Effector memory CD4-positive, alpha-beta T cell (primary cell): ENCODE data around the gene SLC6A7.

Source experiments
- DNase-seq, 3 donors: peaks; one replicate each; pipeline ENCODE4 v3.0.0-alpha.2; 2020
- H3K27ac ChIP-seq: 2 replicates; pipeline ENCODE4 v1.7.0; 2013; ENCODE audit warnings: mild to moderate bottlenecking, low read length, moderate library complexity; ENCODE audit not compliant: insufficient read depth, poor library complexity, severe bottlenecking
- H3K27me3 ChIP-seq: replicated peaks from 2 replicates; pipeline ENCODE4 v1.7.0; 2013; ENCODE audit warnings: mild to moderate bottlenecking, low read length; ENCODE audit not compliant: insufficient read depth, control insufficient read depth, poor library complexity, severe bottlenecking
- H3K36me3 ChIP-seq: 2 replicates; pipeline ENCODE4 v1.7.0; 2013; ENCODE audit warnings: mild to moderate bottlenecking, low read length, moderate library complexity; ENCODE audit not compliant: control insufficient read depth, insufficient read depth
- H3K4me1 ChIP-seq: 2 replicates; pipeline ENCODE4 v1.7.0; 2013; ENCODE audit warnings: low read length, mild to moderate bottlenecking; ENCODE audit not compliant: control insufficient read depth, insufficient read depth, poor library complexity, severe bottlenecking
- H3K4me3 ChIP-seq: 2 replicates; pipeline ENCODE4 v1.7.0; 2013; ENCODE audit warnings: low read length, low read depth, mild to moderate bottlenecking; ENCODE audit not compliant: insufficient read depth, poor library complexity, severe bottlenecking
- H3K9me3 ChIP-seq: 2 replicates; pipeline ENCODE4 v1.7.0; 2013; ENCODE audit warnings: mild to moderate bottlenecking, low read length, moderate library complexity; ENCODE audit not compliant: control insufficient read depth

The SLC6A7 gene

DNA sequence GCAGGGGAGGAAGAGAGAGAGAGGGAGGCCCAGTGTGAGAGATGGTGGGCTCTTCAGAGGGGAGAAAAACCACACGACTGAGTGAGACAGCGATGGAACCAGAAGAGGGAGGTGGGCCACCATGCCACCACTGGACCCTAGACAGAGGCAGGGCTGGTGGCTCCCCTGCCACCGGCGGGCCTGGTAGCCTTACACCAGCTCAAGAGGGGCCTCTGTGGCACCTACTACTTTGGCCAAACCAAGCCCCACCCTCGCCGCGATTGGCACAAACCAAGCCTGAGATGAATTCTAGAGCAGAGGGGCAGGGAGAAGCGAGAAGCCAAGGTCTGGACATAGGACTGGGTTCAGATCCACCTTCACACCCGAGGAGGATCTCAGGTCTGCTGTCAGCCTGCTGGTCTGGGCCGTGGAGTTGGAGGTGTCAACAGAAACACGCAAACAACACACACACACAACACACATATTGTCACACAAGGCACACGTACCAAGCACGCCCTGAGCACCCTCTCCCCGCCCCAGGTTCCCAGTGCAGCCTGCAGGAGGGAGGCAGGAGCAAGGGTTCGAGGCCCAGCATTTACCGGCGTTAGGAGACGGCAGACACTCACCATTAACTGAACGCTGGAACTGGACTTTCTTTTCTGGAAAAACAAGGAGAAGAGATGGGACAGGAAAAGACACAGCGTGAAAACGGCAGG, 49.4 kb downstream of the SLC6A7 start:
- no peak for DNase-seq
- Histone ChIP-seq H3K27ac (no peak overlapping the region), H3K4me3 (no peak overlapping the region), H3K4me1 (no peaks in the 10 kb centered on the region), H3K27me3 (no peaks in the 10 kb centered on the region), H3K9me3 (no peaks in the 10 kb centered on the region), H3K36me3 (no peaks in the 10 kb centered on the region)

DNA sequence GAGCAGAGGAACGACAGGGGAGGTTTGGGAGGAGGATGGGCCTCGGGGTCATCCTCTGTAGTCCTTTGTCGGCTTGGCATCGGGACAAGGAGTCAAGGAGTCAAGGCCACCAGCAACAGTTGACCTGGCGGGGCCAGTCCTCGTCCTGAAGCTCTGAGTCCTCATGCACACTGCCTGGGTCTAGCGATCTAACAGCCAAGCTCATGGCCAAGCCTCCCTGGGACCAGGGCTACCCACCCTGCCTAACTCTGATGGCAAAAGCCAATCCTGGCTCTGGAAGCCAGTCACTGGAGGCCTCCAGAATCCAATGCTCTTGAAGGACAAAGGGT, 49.9 kb downstream of the SLC6A7 start:
- Histone ChIP-seq H3K27ac (no peak overlapping the region), H3K27me3 (no peaks in the 10 kb centered on the region), H3K36me3 (no peaks in the 10 kb centered on the region), H3K9me3 (no peaks in the 10 kb centered on the region), H3K4me3 (no peak overlapping the region), H3K4me1 (no peaks in the 10 kb centered on the region)
- DNase-seq: no peak

DNA sequence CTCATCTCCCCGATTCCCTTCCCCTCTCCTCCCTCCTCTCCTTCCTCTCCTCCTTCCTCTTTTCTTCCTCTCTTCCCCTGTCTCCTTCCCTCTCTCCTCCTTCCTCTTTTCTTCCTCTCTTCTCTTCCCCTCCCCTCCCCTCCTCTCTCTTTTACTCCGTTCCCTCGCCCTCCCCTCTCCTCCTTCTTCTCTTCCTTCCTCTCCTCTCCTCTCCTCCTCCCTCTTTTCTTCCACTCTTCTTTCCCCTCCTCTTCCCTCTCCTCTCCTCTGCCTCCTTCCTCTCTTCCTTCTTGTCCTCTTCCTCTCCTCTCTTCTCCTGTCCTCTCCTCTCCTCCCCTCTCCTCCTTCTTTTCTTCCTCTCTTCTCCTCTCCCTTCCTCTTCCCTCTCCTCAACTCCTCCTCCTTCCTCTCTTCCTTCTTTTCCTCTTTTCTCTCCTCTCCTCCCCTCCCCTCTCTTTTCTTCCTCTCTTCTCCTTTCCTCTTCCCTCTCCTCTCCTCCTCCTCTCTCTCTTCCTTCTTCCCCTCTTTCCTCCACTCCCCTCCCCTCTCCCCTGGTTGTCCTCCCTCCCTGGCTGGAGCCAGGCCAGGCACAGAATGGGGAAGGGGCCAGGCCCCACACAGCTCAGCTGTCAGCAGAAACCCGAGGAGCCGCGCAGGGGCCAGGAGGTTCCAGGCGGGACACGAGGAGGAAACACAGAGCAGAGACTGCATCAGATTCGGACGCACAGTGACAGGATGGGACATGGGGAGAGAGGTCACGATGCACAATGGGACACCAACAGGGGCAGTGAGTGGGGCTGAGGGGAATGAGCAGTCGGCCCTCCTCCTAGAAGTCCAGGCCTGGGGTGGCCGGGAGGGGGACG, 51.7 kb downstream of the SLC6A7 start:
- H3K36me3 ChIP-seq: no peaks in the 10 kb centered on the region
- no peaks in the 10 kb centered on the region for H3K27me3 ChIP-seq
- H3K4me1 ChIP-seq: no peaks in the 10 kb centered on the region
- H3K4me3 ChIP-seq: no peak overlapping the region
- H3K27ac ChIP-seq: no peak overlapping the region
- H3K9me3 ChIP-seq: no peaks in the 10 kb centered on the region
- DNase-seq: no peak

DNA sequence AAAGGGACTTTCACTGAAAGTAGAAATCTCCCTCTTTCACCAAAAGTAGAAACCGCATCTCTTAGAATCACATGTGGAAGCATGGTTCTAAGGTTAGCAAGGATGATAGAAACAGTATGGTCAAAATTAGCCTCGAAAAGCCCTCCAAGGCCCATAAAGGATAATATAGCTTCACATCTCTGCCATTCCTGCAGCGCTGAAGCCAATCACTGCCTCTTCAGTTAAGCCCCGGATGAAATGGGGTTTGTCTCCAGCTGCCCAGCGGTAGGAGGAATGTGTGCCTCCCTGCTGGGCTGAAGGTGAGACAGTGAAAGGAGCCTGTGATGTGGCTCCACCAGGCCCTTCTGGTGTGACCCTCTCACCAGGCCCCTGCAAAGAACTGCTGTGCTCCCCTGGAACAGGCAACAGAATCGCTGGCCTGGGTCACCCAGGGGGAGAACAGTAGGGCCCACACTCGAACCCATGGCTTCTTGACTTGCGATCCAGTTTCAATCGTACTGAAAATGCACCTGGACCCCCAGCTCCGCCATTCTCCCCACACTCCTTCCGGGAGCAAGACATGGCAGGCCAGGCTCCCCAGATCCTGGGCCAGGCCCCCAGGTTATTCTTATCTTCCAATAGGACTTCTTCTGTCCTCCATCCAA, 52.5 kb downstream of the SLC6A7 start:
- H3K9me3 ChIP-seq: no peaks in the 10 kb centered on the region
- H3K27ac ChIP-seq: no peak overlapping the region
- no peaks in the 10 kb centered on the region for H3K4me1 ChIP-seq
- DNase-seq: no peak
- no peaks in the 10 kb centered on the region for H3K27me3 ChIP-seq
- H3K4me3 ChIP-seq: no peak overlapping the region
- no peaks in the 10 kb centered on the region for H3K36me3 ChIP-seq

DNA sequence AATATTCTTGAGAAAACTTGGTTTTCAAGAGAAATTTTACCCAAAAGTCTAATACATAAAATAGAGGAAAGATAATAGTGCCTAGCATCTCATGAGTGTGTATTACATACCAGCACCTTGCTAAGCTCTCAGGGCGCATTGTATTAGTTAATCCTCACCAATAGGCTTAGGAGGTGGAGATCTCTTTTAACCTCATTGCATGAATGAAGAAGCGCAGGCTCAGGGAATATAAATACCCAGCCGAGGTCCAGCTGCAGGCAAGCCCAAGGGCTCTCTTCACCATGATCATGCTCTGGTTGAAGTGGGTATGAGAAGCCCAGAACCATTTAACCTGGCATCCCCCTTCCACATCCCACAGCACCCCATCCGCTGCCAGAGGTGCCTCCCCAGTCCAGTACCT, 53.7 kb downstream of the SLC6A7 start:
- H3K27me3 ChIP-seq: no peaks in the 10 kb centered on the region
- no peak for DNase-seq
- H3K27ac ChIP-seq: no peak overlapping the region
- H3K4me3 ChIP-seq: no peak overlapping the region
- no peaks in the 10 kb centered on the region for H3K9me3 ChIP-seq
- H3K36me3 ChIP-seq: no peaks in the 10 kb centered on the region
- no peaks in the 10 kb centered on the region for H3K4me1 ChIP-seq

DNA sequence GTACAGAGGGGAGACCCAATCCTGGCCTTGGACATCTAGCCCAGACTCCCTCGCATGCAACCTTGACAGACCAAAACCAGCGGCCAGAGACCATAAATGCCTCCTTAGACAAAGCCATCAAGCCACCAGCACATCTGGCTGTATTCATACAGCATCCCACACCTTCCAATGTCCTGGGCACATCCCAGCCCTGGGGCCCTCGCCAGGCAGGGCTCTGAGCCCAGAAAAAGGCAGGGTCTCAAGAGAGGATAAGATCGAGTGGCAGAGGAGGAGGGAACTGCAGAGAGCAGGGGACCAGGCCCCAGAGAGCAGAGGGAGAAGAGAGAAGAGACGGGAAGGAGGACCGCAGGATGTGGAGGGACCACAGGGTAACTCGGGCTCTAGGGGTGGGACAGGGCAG, 54.3 kb downstream of the SLC6A7 start:
- no peaks in the 10 kb centered on the region for H3K9me3 ChIP-seq
- H3K4me3 ChIP-seq: no peak overlapping the region
- no peaks in the 10 kb centered on the region for H3K36me3 ChIP-seq
- no peak for DNase-seq
- no peak overlapping the region for H3K27ac ChIP-seq
- no peaks in the 10 kb centered on the region for H3K27me3 ChIP-seq
- H3K4me1 ChIP-seq: no peaks in the 10 kb centered on the region

DNA sequence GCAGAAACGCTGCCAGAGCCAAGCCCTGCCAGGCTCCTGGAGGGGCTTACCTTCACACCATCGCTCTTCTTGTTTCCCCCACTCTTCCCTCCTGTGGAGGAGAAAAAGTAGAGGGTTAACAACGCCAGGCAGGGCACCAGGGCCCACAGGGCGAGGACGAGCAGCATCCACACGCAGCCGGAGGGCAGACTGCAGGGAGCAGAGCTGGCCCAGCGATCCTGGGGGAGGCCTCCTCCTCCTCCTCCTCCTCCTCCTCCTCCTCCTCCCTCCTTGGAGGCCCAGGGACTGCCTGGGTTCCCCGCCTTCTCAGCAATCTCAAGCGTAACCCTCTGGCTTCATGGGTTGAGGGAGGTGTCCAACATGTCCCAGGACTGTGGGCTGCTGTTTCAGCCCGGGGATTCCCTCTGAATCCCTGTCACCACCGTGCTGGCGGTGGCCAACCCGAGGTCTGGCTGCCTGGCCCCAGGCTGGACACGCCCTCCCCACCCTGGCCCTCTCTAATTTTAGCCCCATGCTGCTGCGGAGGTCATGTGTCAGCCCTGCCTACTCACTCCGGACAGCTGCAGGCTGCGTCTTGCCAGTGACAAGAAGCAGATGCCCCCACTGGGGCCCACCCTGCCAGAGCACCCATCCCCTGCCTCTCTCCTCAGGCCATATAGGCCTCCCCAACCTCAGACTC, 55.4 kb downstream of the SLC6A7 start:
- Histone ChIP-seq H3K4me1 (no peaks in the 10 kb centered on the region), H3K27me3 (no peaks in the 10 kb centered on the region), H3K27ac (no peak overlapping the region), H3K9me3 (no peaks in the 10 kb centered on the region), H3K4me3 (no peak overlapping the region), H3K36me3 (no peaks in the 10 kb centered on the region)
- DNase-seq: no peak

DNA sequence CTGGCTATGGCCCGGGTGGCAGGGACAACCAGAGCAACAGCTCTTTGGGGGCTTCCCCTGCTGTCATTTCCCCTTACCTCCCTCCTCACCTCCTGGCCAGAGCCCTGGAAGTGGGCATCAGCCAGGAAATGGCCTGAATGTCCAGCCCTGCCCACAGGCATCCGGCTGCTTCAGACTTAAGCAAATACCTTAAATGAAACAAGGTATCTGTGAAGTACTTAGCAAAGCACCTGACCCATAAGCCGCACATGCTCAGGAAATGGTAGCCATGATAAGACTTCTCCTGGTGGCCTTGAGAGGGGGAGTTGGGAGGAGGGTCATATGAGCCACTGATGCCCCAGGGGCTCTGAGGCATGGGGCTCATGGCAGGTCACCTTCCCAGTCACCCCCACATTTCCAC, 55.9 kb downstream of the SLC6A7 start:
- Histone ChIP-seq H3K36me3 (no peaks in the 10 kb centered on the region), H3K27ac (no peak overlapping the region), H3K9me3 (no peaks in the 10 kb centered on the region), H3K27me3 (no peaks in the 10 kb centered on the region), H3K4me1 (no peaks in the 10 kb centered on the region), H3K4me3 (no peak overlapping the region)
- DNase-seq: no peak

DNA sequence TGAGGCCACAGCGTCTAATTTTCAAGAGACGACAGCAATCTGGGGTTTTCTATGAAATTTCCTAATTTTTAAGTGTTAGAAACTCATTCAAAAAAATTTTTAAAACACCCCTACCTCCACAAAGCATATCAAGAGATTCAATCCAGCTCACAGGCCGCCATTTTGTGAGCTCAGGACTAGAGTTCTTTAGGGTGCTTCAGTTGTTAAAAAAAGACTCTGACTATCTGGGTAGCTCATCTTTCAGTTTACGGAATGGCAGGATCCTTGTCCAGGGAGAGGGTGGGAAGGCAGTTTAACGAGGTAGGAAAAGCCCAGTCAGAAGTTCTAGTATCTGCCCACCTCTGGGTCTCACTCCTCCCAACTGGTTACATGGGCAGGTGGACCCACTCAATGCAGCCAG, 56.6 kb downstream of the SLC6A7 start:
- Histone ChIP-seq H3K36me3 (no peaks in the 10 kb centered on the region), H3K27ac (no peak overlapping the region), H3K4me1 (no peaks in the 10 kb centered on the region), H3K9me3 (no peaks in the 10 kb centered on the region), H3K27me3 (no peaks in the 10 kb centered on the region), H3K4me3 (no peak overlapping the region)
- DNase-seq: no peak

DNA sequence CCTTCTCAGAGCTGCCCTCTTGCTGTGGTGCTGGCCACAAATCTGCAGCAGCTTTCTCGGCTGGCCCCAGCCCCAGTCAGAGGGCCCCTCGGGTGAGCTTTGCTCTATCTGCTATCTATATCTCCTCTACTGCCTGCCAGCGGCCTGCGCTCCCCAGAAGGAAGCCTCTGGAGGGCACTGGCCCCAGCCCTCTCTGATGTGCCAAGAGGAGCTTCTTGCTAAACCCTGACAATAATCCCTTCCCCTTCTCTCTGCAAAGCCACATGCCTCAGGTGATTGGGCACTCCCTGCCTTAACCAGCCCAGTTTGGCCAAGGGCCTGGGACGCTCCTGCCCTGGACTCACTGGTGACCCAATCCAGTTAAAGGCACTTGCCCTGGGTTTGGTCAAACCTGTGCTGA, 57.0 kb downstream of the SLC6A7 start:
- no peak for DNase-seq
- Histone ChIP-seq H3K36me3 (no peaks in the 10 kb centered on the region), H3K4me3 (no peak overlapping the region), H3K27ac (no peak overlapping the region), H3K9me3 (no peaks in the 10 kb centered on the region), H3K4me1 (no peaks in the 10 kb centered on the region), H3K27me3 (no peaks in the 10 kb centered on the region)
